ENCODE results near the gene DDIT3. TPM values are rescaled to one million over a fixed set of nuclear protein-coding genes. Genes with fewer than 3 reads are reported as not detected.

DDIT3 gene
- total RNA-seq, 1 experiment from 2014 or later, result 3.4 TPM

DNA sequence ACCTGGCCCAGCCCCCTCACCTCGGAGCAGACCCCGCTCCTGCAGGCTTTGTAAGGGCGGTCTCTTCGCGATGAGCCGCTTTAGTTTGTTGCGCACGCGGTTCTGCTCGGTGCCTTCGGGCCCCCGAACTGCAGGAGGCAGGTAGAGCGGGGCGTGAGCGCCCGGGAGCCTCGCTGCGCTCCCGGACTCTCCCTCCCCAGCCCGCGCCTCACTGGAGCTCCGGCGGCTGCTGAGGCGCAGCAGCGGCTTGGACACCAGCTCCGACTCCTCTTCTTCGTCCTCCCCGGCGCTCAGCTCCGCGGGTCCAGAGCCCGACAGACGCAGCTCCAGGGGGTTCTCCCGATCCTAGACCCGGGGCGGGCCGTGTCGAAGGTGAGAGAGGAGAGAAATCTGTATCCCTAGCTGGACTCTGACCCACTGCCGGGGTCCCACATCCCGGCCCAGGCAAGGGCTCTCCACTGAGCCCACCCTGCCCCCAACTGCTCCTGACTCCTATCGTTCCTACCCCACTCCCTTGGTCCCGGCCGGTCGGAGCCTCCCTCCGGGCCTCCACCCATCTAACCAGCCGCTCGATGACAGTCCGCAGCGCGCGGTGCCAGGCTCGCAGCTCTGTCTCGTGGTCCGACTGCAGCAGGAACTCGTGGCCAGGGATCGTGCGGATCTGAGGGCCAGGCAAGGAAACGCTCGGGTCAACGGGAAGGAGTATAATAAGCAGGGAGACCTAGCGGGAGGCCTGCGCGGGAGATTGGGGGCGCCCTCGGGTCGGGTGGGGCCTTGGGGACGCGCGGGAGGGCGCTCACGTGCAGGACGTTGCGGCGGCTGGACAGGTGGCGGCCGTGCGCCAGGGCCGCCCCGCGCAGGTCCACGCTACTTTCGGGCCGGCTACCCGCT, 44.8 kb downstream of the DDIT3 start (continued):
- TF ChIP-seq ZBTB21 (CRISPR knock-in tag; IDR thresholded peaks at IDR 0.05; ENCODE audit: borderline replicate concordance), result 0 out of 2 replicates have a peak, but pooled peaks have one; percentile 55
- TF ChIP-seq, protein P1, sequence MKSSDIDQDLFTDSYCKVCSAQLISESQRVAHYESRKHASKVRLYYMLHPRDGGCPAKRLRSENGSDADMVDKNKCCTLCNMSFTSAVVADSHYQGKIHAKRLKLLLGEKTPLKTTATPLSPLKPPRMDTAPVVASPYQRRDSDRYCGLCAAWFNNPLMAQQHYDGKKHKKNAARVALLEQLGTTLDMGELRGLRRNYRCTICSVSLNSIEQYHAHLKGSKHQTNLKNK (CRISPR knock-in tag; IDR thresholded peaks at IDR 0.05), result no peak
- TF ChIP-seq CBFB (CRISPR knock-in tag; IDR thresholded peaks at IDR 0.05; ENCODE audit: low read depth), result no peak; the same call in 1 of the 2 replicates
- TF ChIP-seq, protein P2, sequence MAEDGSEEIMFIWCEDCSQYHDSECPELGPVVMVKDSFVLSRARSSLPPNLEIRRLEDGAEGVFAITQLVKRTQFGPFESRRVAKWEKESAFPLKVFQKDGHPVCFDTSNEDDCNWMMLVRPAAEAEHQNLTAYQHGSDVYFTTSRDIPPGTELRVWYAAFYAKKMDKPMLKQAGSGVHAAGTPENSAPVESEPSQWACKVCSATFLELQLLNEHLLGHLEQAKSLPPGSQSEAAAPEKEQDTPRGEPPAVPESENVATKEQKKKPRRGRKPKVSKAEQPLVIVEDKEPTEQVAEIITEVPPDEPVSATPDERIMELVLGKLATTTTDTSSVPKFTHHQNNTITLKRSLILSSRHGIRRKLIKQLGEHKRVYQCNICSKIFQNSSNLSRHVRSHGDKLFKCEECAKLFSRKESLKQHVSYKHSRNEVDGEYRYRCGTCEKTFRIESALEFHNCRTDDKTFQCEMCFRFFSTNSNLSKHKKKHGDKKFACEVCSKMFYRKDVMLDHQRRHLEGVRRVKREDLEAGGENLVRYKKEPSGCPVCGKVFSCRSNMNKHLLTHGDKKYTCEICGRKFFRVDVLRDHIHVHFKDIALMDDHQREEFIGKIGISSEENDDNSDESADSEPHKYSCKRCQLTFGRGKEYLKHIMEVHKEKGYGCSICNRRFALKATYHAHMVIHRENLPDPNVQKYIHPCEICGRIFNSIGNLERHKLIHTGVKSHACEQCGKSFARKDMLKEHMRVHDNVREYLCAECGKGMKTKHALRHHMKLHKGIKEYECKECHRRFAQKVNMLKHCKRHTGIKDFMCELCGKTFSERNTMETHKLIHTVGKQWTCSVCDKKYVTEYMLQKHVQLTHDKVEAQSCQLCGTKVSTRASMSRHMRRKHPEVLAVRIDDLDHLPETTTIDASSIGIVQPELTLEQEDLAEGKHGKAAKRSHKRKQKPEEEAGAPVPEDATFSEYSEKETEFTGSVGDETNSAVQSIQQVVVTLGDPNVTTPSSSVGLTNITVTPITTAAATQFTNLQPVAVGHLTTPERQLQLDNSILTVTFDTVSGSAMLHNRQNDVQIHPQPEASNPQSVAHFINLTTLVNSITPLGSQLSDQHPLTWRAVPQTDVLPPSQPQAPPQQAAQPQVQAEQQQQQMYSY (CRISPR knock-in tag; IDR thresholded peaks at IDR 0.05), result no peak
- TF ChIP-seq IRF2 (CRISPR knock-in tag; IDR thresholded peaks at IDR 0.05; ENCODE audit: borderline replicate concordance, low read depth), result no peak
- TF ChIP-seq, protein P3, sequence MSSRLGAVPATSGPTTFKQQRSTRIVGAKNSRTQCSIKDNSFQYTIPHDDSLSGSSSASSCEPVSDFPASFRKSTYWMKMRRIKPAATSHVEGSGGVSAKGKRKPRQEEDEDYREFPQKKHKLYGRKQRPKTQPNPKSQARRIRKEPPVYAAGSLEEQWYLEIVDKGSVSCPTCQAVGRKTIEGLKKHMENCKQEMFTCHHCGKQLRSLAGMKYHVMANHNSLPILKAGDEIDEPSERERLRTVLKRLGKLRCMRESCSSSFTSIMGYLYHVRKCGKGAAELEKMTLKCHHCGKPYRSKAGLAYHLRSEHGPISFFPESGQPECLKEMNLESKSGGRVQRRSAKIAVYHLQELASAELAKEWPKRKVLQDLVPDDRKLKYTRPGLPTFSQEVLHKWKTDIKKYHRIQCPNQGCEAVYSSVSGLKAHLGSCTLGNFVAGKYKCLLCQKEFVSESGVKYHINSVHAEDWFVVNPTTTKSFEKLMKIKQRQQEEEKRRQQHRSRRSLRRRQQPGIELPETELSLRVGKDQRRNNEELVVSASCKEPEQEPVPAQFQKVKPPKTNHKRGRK (CRISPR knock-in tag; IDR thresholded peaks at IDR 0.05; ENCODE audit: borderline replicate concordance), result no peak
- TF ChIP-seq NR1H2 (CRISPR knock-in tag; IDR thresholded peaks at IDR 0.05), result no peak
- TF ChIP-seq, protein P4, sequence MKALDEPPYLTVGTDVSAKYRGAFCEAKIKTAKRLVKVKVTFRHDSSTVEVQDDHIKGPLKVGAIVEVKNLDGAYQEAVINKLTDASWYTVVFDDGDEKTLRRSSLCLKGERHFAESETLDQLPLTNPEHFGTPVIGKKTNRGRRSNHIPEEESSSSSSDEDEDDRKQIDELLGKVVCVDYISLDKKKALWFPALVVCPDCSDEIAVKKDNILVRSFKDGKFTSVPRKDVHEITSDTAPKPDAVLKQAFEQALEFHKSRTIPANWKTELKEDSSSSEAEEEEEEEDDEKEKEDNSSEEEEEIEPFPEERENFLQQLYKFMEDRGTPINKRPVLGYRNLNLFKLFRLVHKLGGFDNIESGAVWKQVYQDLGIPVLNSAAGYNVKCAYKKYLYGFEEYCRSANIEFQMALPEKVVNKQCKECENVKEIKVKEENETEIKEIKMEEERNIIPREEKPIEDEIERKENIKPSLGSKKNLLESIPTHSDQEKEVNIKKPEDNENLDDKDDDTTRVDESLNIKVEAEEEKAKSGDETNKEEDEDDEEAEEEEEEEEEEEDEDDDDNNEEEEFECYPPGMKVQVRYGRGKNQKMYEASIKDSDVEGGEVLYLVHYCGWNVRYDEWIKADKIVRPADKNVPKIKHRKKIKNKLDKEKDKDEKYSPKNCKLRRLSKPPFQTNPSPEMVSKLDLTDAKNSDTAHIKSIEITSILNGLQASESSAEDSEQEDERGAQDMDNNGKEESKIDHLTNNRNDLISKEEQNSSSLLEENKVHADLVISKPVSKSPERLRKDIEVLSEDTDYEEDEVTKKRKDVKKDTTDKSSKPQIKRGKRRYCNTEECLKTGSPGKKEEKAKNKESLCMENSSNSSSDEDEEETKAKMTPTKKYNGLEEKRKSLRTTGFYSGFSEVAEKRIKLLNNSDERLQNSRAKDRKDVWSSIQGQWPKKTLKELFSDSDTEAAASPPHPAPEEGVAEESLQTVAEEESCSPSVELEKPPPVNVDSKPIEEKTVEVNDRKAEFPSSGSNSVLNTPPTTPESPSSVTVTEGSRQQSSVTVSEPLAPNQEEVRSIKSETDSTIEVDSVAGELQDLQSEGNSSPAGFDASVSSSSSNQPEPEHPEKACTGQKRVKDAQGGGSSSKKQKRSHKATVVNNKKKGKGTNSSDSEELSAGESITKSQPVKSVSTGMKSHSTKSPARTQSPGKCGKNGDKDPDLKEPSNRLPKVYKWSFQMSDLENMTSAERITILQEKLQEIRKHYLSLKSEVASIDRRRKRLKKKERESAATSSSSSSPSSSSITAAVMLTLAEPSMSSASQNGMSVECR (CRISPR knock-in tag; IDR thresholded peaks at IDR 0.05; ENCODE audit: borderline replicate concordance), result no peak
- peak; percentile 7; the same call in 1 of the 2 replicates for TF ChIP-seq ZNF423 (CRISPR knock-in tag; IDR thresholded peaks at IDR 0.05)
- TF ChIP-seq, protein P5, sequence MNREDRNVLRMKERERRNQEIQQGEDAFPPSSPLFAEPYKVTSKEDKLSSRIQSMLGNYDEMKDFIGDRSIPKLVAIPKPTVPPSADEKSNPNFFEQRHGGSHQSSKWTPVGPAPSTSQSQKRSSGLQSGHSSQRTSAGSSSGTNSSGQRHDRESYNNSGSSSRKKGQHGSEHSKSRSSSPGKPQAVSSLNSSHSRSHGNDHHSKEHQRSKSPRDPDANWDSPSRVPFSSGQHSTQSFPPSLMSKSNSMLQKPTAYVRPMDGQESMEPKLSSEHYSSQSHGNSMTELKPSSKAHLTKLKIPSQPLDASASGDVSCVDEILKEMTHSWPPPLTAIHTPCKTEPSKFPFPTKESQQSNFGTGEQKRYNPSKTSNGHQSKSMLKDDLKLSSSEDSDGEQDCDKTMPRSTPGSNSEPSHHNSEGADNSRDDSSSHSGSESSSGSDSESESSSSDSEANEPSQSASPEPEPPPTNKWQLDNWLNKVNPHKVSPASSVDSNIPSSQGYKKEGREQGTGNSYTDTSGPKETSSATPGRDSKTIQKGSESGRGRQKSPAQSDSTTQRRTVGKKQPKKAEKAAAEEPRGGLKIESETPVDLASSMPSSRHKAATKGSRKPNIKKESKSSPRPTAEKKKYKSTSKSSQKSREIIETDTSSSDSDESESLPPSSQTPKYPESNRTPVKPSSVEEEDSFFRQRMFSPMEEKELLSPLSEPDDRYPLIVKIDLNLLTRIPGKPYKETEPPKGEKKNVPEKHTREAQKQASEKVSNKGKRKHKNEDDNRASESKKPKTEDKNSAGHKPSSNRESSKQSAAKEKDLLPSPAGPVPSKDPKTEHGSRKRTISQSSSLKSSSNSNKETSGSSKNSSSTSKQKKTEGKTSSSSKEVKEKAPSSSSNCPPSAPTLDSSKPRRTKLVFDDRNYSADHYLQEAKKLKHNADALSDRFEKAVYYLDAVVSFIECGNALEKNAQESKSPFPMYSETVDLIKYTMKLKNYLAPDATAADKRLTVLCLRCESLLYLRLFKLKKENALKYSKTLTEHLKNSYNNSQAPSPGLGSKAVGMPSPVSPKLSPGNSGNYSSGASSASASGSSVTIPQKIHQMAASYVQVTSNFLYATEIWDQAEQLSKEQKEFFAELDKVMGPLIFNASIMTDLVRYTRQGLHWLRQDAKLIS (CRISPR knock-in tag; IDR thresholded peaks at IDR 0.05; ENCODE audit: borderline replicate concordance), result no peak
- TF ChIP-seq ETV6 (CRISPR knock-in tag; IDR thresholded peaks at IDR 0.05), result no peak
- peak; percentile 74; the same call in 1 of the 2 replicates for TF ChIP-seq RELA (CRISPR knock-in tag; IDR thresholded peaks at IDR 0.05; ENCODE audit: borderline replicate concordance)
- TF ChIP-seq, protein P6, sequence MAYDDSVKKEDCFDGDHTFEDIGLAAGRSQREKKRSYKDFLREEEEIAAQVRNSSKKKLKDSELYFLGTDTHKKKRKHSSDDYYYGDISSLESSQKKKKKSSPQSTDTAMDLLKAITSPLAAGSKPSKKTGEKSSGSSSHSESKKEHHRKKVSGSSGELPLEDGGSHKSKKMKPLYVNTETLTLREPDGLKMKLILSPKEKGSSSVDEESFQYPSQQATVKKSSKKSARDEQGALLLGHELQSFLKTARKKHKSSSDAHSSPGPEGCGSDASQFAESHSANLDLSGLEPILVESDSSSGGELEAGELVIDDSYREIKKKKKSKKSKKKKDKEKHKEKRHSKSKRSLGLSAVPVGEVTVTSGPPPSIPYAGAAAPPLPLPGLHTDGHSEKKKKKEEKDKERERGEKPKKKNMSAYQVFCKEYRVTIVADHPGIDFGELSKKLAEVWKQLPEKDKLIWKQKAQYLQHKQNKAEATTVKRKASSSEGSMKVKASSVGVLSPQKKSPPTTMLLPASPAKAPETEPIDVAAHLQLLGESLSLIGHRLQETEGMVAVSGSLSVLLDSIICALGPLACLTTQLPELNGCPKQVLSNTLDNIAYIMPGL (CRISPR knock-in tag; IDR thresholded peaks at IDR 0.05), result peak; percentile 57; the same call in 1 of the 2 replicates
- TF ChIP-seq, protein P7, sequence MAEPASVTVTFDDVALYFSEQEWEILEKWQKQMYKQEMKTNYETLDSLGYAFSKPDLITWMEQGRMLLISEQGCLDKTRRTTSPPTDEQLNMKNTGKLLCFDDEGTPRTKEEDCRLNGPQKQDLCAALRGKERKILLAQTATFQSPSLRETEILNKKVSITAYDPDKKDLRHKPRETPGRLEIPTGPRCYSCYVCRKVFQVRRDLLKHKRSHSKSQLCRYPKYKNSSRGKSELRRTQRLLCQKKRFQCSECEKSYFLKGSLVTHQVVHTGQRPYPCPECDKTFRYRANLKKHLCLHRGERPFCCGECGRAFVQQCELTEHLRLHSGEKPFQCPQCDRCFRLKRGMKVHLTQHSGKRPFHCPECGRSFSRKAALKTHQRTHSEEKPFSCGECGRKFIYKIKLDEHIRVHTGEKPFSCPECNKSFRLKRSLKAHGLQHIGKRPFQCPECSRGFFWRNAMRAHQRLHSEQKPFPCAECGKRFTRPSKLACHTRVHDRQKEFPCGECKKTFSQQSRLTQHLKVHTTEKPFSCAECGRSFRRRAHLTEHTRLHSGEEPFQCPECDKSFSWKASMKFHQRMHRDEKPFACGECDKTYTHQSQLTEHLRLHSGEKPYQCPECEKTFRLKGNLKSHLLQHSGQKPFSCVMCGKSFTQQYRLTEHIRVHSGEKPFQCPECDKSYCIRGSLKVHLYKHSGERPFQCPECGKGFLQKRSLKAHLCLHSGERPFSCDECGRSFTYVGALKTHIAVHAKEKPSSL (CRISPR knock-in tag; conservative IDR thresholded peaks at IDR 0.05), result no peak
- TF ChIP-seq SMAD4 (CRISPR knock-in tag; IDR thresholded peaks at IDR 0.05), result no peak
- TF ChIP-seq TP53 (CRISPR knock-in tag; IDR thresholded peaks at IDR 0.05), result no peak
- TF ChIP-seq GTF2I (CRISPR knock-in tag; conservative IDR thresholded peaks at IDR 0.05), result no peak
- TF ChIP-seq KAT7 (CRISPR knock-in tag; IDR thresholded peaks at IDR 0.05; ENCODE audit: borderline replicate concordance), result 0 out of 2 replicates have a peak, but pooled peaks have one; percentile 28
- no peak for TF ChIP-seq ZNF138 (CRISPR knock-in tag; conservative IDR thresholded peaks at IDR 0.05)

Measured in WTC11 (cell line).